Dermis blood vessel endothelial cell (primary cell): Measurements from ENCODE around the gene UGT1A10. TPM values are rescaled to one million over a fixed set of nuclear protein-coding genes. Genes with fewer than 3 reads are reported as not detected.
"Not testable (repeated sequence)": the region's sequence is repeated elsewhere in the genome, so short reads cannot be mapped to it uniquely, and the experiment has no call there.

Experiments used
- DNase-seq: peaks from one replicate; pipeline ENCODE4 v3.0.0; 2010
- total RNA-seq: library from RNA; depleted of rRNA; stranded (reverse); fragments of >200 nt; gene quantifications from 2 replicates; pipeline ENCODE4 v1.2.3, GENCODE V29; 2014

Gene UGT1A10
- total RNA-seq, 1 donor from 2014 or later = not detected

GRCh38 chr2:233693963-233694362 lies 57.7 kb downstream of the UGT1A10 start:
- no peak for DNase-seq

GRCh38 chr2:233698740-233699139 lies 62.5 kb downstream of the UGT1A10 start:
- no peak for DNase-seq

GRCh38 chr2:233699424-233700027 lies 63.3 kb downstream of the UGT1A10 start:
- DNase-seq = no peak

- DNase-seq = peak; percentile 34
Observed at GRCh38 chr2:233700028-233700635, 63.9 kb downstream of the UGT1A10 start.

- not testable (repeated sequence) for DNase-seq
Observed at GRCh38 chr2:233700842-233701241, 64.6 kb downstream of the UGT1A10 start.

- no peak for DNase-seq
Observed at GRCh38 chr2:233702238-233702637, 66.0 kb downstream of the UGT1A10 start.

GRCh38 chr2:233705911-233706506 lies 69.8 kb downstream of the UGT1A10 start:
- no peak for DNase-seq

- DNase-seq = no peak
Observed at GRCh38 chr2:233706720-233707119, 70.5 kb downstream of the UGT1A10 start.

- peak; percentile 28 for DNase-seq
Observed at GRCh38 chr2:233707940-233708644, 71.8 kb downstream of the UGT1A10 start.

GRCh38 chr2:233708942-233709341 lies 72.7 kb downstream of the UGT1A10 start:
- no peak for DNase-seq

- DNase-seq = peak; percentile 84
Observed at GRCh38 chr2:233711312-233712008, 75.2 kb downstream of the UGT1A10 start.

- DNase-seq = no peak
Observed at GRCh38 chr2:233712611-233713261, 76.5 kb downstream of the UGT1A10 start, which contains the start of gene UGT1A5. Gene UGT1A5 (plus strand): TSS chr2:233712907. CDS start chr2:233712992, 85 bp downstream.

- no peak for DNase-seq
Observed at GRCh38 chr2:233713262-233713615, 77.0 kb downstream of the UGT1A10 start.

GRCh38 chr2:233714121-233714520 lies 77.9 kb downstream of the UGT1A10 start:
- DNase-seq = no peak

GRCh38 chr2:233718552-233718951 lies 82.3 kb downstream of the UGT1A10 start, which contains the start of gene UGT1A4:
Gene UGT1A4 (plus strand): TSS chr2:233718736. CDS start chr2:233718821, 85 bp downstream.
- no peak for DNase-seq

GRCh38 chr2:233728723-233729301 lies 92.6 kb downstream of the UGT1A10 start, which contains the start of gene UGT1A3:
Gene UGT1A3 (plus strand): TSS chr2:233729042. CDS start chr2:233729127, 85 bp downstream.
- no peak for DNase-seq

GRCh38 chr2:233736868-233737653 lies 100.8 kb downstream of the UGT1A10 start:
- not testable (repeated sequence) for DNase-seq

- DNase-seq = no peak
Observed at GRCh38 chr2:233740870-233741269, 104.6 kb downstream of the UGT1A10 start.

GRCh38 chr2:233743464-233744259 lies 107.4 kb downstream of the UGT1A10 start:
- DNase-seq = no peak
